ENCODE results near the gene GSAP.

The GSAP gene

DNA sequence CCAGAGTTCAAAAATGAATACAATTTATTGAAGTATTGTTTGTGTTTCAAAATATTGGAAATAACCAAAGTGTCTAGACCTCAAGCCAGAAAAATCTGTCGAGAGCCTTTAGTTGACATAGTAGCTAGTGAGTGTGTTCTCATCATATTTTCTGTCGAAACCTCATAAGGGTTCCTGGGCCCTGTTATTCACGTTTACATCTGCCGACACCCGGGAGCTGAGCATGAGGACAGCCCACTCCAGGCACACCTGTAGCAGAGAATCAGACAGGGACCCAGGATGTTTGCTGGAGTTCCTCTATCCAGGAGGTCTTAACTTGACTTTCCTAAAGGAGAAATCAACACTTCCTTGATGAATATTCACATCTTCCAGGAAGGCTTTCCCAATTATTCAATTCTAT, 144.4 kb downstream of the GSAP start:
- DNase-seq (ENCODE audit: low read depth, low spot score) = no peak
- H3K27me3 ChIP-seq (ENCODE audit: control insufficient read depth, insufficient read depth, low read length) = no peaks in the 10 kb centered on the region
- H3K36me3 ChIP-seq (ENCODE audit: control insufficient read depth, insufficient read depth, low read length) = no peaks in the 10 kb centered on the region
- H3K4me3 ChIP-seq (ENCODE audit: low read length) = no peak overlapping the region
- no peaks in the 10 kb centered on the region for H3K4me1 ChIP-seq (ENCODE audit: control insufficient read depth, insufficient read depth, low read length)
- H3K9me3 ChIP-seq (ENCODE audit: control insufficient read depth, insufficient read depth, low read length) = no peaks in the 10 kb centered on the region
- no CpG with 5 or more reads among the region's 5 CpGs for WGBS (ENCODE audit: insufficient coverage, insufficient read length)
- H3K27ac ChIP-seq (ENCODE audit: low read length) = no peak overlapping the region

DNA sequence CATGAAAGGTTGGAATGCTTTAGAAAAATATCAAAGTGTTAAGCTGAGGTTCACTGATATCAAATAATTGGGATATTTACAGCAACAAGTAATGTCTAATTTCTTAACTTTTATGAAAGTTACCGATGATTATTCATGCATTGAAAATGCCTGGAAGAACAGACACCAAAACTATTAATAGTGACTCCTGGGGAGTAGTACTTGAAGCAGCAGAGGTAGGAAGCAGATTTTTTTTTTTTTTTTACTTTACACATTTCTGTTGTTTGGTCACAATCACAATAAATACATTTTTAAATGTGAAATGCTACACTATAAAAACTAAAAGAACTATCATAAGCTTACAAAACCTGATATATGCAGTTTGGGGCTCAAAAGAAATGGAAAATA, 146.1 kb downstream of the GSAP start:
- WGBS (ENCODE audit: insufficient coverage, insufficient read length) = no CpG with 5 or more reads among the region's 1 CpG
- Histone ChIP-seq H3K27ac (ENCODE audit: low read length) (no peak overlapping the region), H3K4me3 (ENCODE audit: low read length) (no peak overlapping the region), H3K4me1 (ENCODE audit: control insufficient read depth, insufficient read depth, low read length) (no peaks in the 10 kb centered on the region), H3K9me3 (ENCODE audit: control insufficient read depth, insufficient read depth, low read length) (no peaks in the 10 kb centered on the region), H3K36me3 (ENCODE audit: control insufficient read depth, insufficient read depth, low read length) (no peaks in the 10 kb centered on the region), H3K27me3 (ENCODE audit: control insufficient read depth, insufficient read depth, low read length) (no peaks in the 10 kb centered on the region)
- no peak for DNase-seq (ENCODE audit: low read depth, low spot score)

DNA sequence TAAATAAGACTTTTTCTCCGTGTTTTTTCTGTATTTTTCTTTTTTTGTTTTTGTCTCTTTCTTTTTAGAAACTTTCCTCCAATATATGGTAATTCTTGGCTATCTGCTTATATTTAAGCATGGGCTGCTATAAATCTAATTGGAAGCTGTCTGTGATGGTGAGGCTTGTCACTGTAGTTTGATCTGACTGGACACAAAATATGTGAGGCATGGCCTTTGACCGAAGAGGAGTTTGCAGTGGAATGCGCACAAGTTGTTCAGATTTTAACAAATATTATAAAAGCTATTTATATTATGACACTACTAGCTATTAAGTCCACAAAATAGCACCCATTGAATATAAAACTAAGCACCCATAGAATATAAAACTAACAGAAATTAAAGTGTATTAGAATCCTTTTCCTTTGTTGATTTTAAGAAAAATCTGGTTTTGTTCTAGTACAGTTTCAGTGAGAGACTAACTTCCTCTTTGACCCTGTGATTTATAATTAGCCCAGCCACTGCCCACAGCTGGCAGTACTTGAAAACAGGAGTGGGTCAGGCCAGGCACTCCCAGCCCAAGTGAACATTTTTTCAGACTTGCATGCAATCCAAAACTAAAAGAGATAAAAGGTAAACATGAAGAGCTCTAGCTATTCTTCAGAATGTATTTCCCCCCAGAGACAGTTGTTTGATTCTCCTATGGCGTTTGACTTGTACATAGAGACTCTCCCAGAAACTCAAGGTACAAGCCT, 146.6 kb downstream of the GSAP start:
- Histone ChIP-seq H3K4me1 (ENCODE audit: control insufficient read depth, insufficient read depth, low read length) (no peaks in the 10 kb centered on the region), H3K4me3 (ENCODE audit: low read length) (no peak overlapping the region), H3K36me3 (ENCODE audit: control insufficient read depth, insufficient read depth, low read length) (no peaks in the 10 kb centered on the region), H3K27ac (ENCODE audit: low read length) (no peak overlapping the region), H3K9me3 (ENCODE audit: control insufficient read depth, insufficient read depth, low read length) (no peaks in the 10 kb centered on the region), H3K27me3 (ENCODE audit: control insufficient read depth, insufficient read depth, low read length) (no peaks in the 10 kb centered on the region)
- no CpG with 5 or more reads among the region's 4 CpGs for WGBS (ENCODE audit: insufficient coverage, insufficient read length)
- no peak for DNase-seq (ENCODE audit: low read depth, low spot score)

DNA sequence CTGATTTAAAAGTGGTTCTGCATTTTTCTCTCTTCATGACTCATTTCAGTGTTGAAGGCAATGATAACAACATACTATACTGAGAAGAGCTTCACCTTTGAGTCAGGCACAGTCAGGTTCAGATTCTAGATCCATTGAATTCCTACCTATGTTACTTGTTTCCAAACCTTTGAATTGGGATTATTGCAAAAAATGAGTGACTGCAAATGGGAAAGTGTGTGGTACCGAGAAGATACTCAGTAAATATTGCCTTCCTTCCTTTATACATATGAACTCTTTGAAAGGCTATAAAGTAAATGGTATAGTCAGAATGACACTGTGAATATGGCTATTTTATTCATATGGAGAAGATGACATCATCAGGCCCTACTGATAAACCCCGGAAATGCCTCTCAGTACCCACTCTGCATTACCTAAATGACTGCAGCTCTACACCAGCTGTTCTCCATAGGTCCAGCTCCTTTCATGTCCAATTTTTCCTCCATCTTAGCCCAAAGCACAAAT, 149.8 kb downstream of the GSAP start:
- no CpG with 5 or more reads among the region's 2 CpGs for WGBS (ENCODE audit: insufficient coverage, insufficient read length)
- H3K27me3 ChIP-seq (ENCODE audit: control insufficient read depth, insufficient read depth, low read length) = no peaks in the 10 kb centered on the region
- H3K9me3 ChIP-seq (ENCODE audit: control insufficient read depth, insufficient read depth, low read length) = no peaks in the 10 kb centered on the region
- no peaks in the 10 kb centered on the region for H3K4me1 ChIP-seq (ENCODE audit: control insufficient read depth, insufficient read depth, low read length)
- no peak for DNase-seq (ENCODE audit: low read depth, low spot score)
- no peaks in the 10 kb centered on the region for H3K36me3 ChIP-seq (ENCODE audit: control insufficient read depth, insufficient read depth, low read length)
- H3K27ac ChIP-seq (ENCODE audit: low read length) = no peak overlapping the region
- no peak overlapping the region for H3K4me3 ChIP-seq (ENCODE audit: low read length)

DNA sequence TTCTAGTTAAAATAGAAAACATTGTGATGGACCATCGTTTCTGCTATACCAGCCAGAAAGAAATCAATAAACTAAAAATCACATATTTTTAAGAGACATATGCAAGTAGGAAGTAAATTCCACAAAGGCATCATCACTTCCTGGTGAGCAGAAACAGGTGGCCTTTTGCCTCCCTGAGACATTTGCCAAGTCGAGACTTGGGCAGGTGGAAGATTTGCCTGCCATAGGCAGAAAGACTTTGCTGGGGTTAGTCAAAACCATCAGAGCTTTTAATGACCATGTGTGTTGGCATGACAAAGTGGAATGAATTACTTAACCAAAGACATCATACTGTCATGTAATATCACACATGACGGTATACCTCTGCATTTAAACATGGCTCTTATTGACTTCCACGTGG, 150.5 kb downstream of the GSAP start:
- no peak overlapping the region for H3K27ac ChIP-seq (ENCODE audit: low read length)
- no peaks in the 10 kb centered on the region for H3K4me1 ChIP-seq (ENCODE audit: control insufficient read depth, insufficient read depth, low read length)
- H3K9me3 ChIP-seq (ENCODE audit: control insufficient read depth, insufficient read depth, low read length) = no peaks in the 10 kb centered on the region
- H3K36me3 ChIP-seq (ENCODE audit: control insufficient read depth, insufficient read depth, low read length) = no peaks in the 10 kb centered on the region
- H3K27me3 ChIP-seq (ENCODE audit: control insufficient read depth, insufficient read depth, low read length) = no peaks in the 10 kb centered on the region
- DNase-seq (ENCODE audit: low read depth, low spot score) = no peak
- WGBS (ENCODE audit: insufficient coverage, insufficient read length) = no CpG with 5 or more reads among the region's 4 CpGs
- H3K4me3 ChIP-seq (ENCODE audit: low read length) = no peak overlapping the region

DNA sequence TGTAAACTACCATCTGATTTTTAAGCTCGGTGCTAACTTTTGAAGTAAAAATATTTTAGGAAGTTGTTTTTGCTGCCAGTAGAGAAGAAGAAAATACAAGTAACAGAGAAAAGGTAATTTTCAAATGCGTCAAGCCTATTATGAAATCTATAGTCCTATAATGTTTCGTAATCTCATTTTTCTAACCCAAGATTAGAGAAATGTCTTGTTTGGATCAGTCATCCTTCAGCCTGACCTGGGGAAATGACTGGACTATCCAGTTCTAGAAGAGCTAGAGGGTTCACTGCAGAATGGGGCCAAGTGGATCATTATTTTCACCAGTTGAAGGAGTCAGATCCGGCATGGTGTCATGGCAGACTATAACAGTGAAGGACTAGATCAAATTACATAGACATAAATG, 153.8 kb downstream of the GSAP start:
- WGBS (ENCODE audit: insufficient coverage, insufficient read length) = no CpG with 5 or more reads among the region's 4 CpGs
- Histone ChIP-seq H3K4me3 (ENCODE audit: low read length) (no peak overlapping the region), H3K27me3 (ENCODE audit: control insufficient read depth, insufficient read depth, low read length) (no peaks in the 10 kb centered on the region), H3K4me1 (ENCODE audit: control insufficient read depth, insufficient read depth, low read length) (no peaks in the 10 kb centered on the region), H3K27ac (ENCODE audit: low read length) (no peak overlapping the region), H3K9me3 (ENCODE audit: control insufficient read depth, insufficient read depth, low read length) (no peaks in the 10 kb centered on the region), H3K36me3 (ENCODE audit: control insufficient read depth, insufficient read depth, low read length) (no peaks in the 10 kb centered on the region)
- no peak for DNase-seq (ENCODE audit: low read depth, low spot score)

Measured in iPS DF 6.9 (cell line).